Keratinocyte (primary cell): ENCODE data around the gene CYP4A22. TPM values are rescaled to one million over a fixed set of nuclear protein-coding genes. Genes with fewer than 3 reads are reported as not detected.

Experiments used
- DNase-seq: peaks from one replicate; pipeline ENCODE4 v3.0.0-alpha.2; 2011; ENCODE audit warnings: low read depth, missing footprints, low spot score
- FAIRE-seq: peaks from 2 replicates; lab custom pipeline; 2011; peaks lifted over from hg19 to GRCh38; lab: Jason Lieb, UNC
- H2AFZ ChIP-seq: 2 replicates; pipeline ENCODE4 v1.6.0; 2012; ENCODE audit warnings: low read length, control low read depth, inconsistent platforms; ENCODE audit not compliant: control insufficient read depth
- H3K27ac ChIP-seq: 2 replicates; pipeline ENCODE4 v1.5.1; 2011; ENCODE audit warnings: low read length; ENCODE audit not compliant: control insufficient read depth, insufficient read depth
- H3K27me3 ChIP-seq: 3 replicates; pipeline ENCODE4 v1.6.0; 2011; ENCODE audit warnings: low read length; ENCODE audit not compliant: control insufficient read depth, insufficient read depth; ENCODE audit errors: extremely low read depth
- H3K36me3 ChIP-seq, 2 experiments: 2 replicates in 1 of 2; 3 replicates in 1 of 2; pipeline ENCODE4 v1.5.1; 2011; ENCODE audit warnings: low read length in 2 of 2, mild to moderate bottlenecking in 1 of 2; ENCODE audit not compliant: control insufficient read depth in 2 of 2, insufficient read depth in 2 of 2; ENCODE audit errors: extremely low read depth in 1 of 2
- H3K4me1 ChIP-seq: 3 replicates; pipeline ENCODE4 v1.5.1; 2011; ENCODE audit warnings: low read length; ENCODE audit not compliant: control insufficient read depth, insufficient read depth; ENCODE audit errors: extremely low read depth
- H3K4me2 ChIP-seq: 3 replicates; pipeline ENCODE4 v1.6.0; 2011; ENCODE audit warnings: low read depth, low read length; ENCODE audit not compliant: control insufficient read depth, insufficient read depth; ENCODE audit errors: extremely low read depth
- H3K4me3 ChIP-seq, 3 experiments: fragments of 200-600 bp in 1 of 3; sonication (generic) in 1 of 3; 2 replicates in 2 of 3; 3 replicates in 1 of 3; pipeline ENCODE4 v1.5.1; 2011 to 2016; ENCODE audit warnings: low read length in 3 of 3, mild to moderate bottlenecking in 3 of 3, control low read depth in 2 of 3, inconsistent platforms in 1 of 3, low read depth in 1 of 3, mixed read lengths in 1 of 3, mixed run types in 1 of 3, moderate library complexity in 1 of 3; ENCODE audit not compliant: control insufficient read depth in 2 of 3, insufficient read depth in 2 of 3; ENCODE audit errors: extremely low read depth in 1 of 3
- H3K79me2 ChIP-seq: 2 replicates; pipeline ENCODE4 v1.6.0; 2012; ENCODE audit warnings: low read length; ENCODE audit not compliant: control insufficient read depth, insufficient read depth
- H3K9ac ChIP-seq: 3 replicates; pipeline ENCODE4 v1.6.0; 2011; ENCODE audit warnings: low read length; ENCODE audit not compliant: control insufficient read depth, insufficient read depth; ENCODE audit errors: extremely low read depth
- H3K9me1 ChIP-seq: 3 replicates; pipeline ENCODE4 v1.6.0; 2011; ENCODE audit warnings: low read length; ENCODE audit not compliant: control insufficient read depth, insufficient read depth; ENCODE audit errors: extremely low read depth
- H3K9me3 ChIP-seq: 2 replicates; pipeline ENCODE4 v1.5.1; 2012; ENCODE audit warnings: low read depth, low read length; ENCODE audit not compliant: control insufficient read depth
- H4K20me1 ChIP-seq: 3 replicates; pipeline ENCODE4 v1.6.0; 2011; ENCODE audit warnings: low read length; ENCODE audit not compliant: control insufficient read depth, insufficient read depth; ENCODE audit errors: extremely low read depth
- EZH2 ChIP-seq: IDR thresholded peaks from one replicate; pipeline ENCODE4 v1.6.1; 2012; ENCODE audit warnings: inconsistent platforms, mild to moderate bottlenecking, low read length, moderate library complexity
- dilution Hi-C: fragments of 300-500 bp; cut with MboI; formaldehyde crosslinking; loops from one replicate; pipeline ENCODE4 v1.7.0; 2020; ENCODE audit warnings: low sequenced_read_pairs; ENCODE audit not compliant: extremely low pct_ligation_motif_present
- polyA plus RNA-seq, 5 experiments: library from polyadenylated mRNA; depleted of rRNA in 3 of 5; stranded (reverse) in 3 of 5; stranded (forward) in 1 of 5; unstranded in 1 of 5; fragments of >200 nt; gene quantifications; 1 replicate in 1 of 5; 2 replicates in 3 of 5; 3 replicates in 1 of 5; pipeline versions ENCODE4 v1.2.1 to v1.2.3, GENCODE V29; 2011 to 2012; ENCODE audit warnings: missing spikeins in 2 of 5, low read depth in 1 of 5, low replicate concordance in 1 of 5
- TF ChIP-seq, protein P1 (sequence below), 3 experiments: IDR thresholded peaks in 1 of 3; conservative IDR thresholded peaks in 1 of 3; optimal IDR thresholded peaks in 1 of 3; 2 replicates in 2 of 3; 3 replicates in 1 of 3; pipeline versions ENCODE3 to v1.5.1; 2011; ENCODE audit warnings: low read length in 3 of 3, mild to moderate bottlenecking in 3 of 3, moderate library complexity in 2 of 3, control low read depth in 1 of 3, inconsistent platforms in 1 of 3; ENCODE audit not compliant: insufficient read depth in 2 of 3; ENCODE audit errors: extremely low read depth in 1 of 3

Gene CYP4A22
- polyA plus RNA-seq, 1 donor (not counting 4 experiments of a cell fraction or from before 2014, with no cell fraction given): not detected

DNA sequence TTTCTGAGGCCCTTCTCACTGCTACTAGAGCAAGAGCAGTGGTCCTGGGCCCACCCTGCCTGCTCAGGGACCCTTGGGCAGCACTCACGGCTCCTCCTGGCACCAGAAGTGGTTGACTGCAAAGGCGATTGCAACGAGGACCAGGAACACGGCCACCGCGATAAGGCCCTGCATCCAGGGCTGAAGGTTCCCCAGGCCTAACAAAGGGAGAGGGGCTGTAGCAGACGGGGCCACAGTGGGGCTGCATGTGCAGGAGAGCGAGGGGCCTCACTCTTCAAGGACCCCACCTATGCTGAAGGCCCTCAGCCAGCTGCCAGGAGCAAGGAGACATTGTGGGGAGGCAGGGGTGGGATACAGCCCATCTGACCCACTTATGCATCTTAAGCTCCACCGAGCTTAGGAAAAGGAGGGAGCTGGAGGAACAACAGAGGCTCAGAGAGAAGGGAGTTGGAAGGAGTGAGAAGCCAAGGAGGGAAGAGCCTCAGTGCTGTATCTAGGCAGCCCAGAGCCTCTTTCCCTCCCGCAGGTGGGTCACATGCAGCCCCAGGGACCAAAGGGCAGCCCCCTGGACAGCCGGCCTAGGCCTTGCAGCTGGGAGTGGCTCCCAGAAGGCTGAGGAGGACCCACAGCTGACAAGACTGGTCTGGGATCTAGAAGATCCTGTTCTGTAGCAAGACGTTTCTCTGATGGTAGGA lies 50.1 kb downstream of the CYP4A22 start:
- no peak for FAIRE-seq
- dilution Hi-C loops: no loop called here
- TF ChIP-seq, protein P1, sequence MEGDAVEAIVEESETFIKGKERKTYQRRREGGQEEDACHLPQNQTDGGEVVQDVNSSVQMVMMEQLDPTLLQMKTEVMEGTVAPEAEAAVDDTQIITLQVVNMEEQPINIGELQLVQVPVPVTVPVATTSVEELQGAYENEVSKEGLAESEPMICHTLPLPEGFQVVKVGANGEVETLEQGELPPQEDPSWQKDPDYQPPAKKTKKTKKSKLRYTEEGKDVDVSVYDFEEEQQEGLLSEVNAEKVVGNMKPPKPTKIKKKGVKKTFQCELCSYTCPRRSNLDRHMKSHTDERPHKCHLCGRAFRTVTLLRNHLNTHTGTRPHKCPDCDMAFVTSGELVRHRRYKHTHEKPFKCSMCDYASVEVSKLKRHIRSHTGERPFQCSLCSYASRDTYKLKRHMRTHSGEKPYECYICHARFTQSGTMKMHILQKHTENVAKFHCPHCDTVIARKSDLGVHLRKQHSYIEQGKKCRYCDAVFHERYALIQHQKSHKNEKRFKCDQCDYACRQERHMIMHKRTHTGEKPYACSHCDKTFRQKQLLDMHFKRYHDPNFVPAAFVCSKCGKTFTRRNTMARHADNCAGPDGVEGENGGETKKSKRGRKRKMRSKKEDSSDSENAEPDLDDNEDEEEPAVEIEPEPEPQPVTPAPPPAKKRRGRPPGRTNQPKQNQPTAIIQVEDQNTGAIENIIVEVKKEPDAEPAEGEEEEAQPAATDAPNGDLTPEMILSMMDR (optimal IDR thresholded peaks at IDR 0.05 in 1 of 3, IDR thresholded peaks at IDR 0.05 in 1 of 3, conservative IDR thresholded peaks at IDR 0.05 in 1 of 3; ENCODE audit: extremely low read depth in 1 of 3, insufficient read depth in 2 of 3, low read length in 3 of 3): no peak
- TF ChIP-seq EZH2: no peak
- no peaks in the 10 kb centered on the region for H3K27me3 ChIP-seq
- no peaks in the 10 kb centered on the region for H3K9me3 ChIP-seq
- peaks cover 26% of the 10 kb centered on the region for H3K4me1 ChIP-seq
- H3K9ac ChIP-seq: no peak overlapping the region
- no peak overlapping the region for H3K27ac ChIP-seq
- no peak for DNase-seq
- no peaks in the 10 kb centered on the region for H3K36me3 ChIP-seq
- no peak overlapping the region for H3K4me3 ChIP-seq
- H3K4me2 ChIP-seq: no peak overlapping the region
- H4K20me1 ChIP-seq: no peaks in the 10 kb centered on the region
- H3K79me2 ChIP-seq: no peaks in the 10 kb centered on the region
- H3K9me1 ChIP-seq: no peaks in the 10 kb centered on the region
- H2AFZ ChIP-seq: no peak overlapping the region

DNA sequence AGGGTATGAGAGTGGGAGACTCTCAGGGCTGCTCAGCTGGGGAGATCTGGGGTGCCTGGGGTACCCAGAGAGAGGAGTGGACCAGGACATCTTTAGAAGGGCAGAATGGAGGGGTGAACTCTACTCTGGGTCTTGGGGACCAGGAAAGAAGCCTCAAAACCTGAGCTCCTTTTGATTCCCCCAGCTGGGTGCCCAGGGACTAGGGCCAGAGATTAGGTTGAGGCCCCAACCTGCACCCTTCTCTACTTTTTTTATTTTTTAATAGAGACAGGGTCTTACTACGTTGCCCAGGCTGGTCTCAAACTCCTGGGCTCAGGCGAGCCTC lies 50.6 kb downstream of the CYP4A22 start:
- no peak for DNase-seq
- H3K4me3 ChIP-seq: no peak overlapping the region
- H3K9me3 ChIP-seq: no peaks in the 10 kb centered on the region
- H3K4me2 ChIP-seq: no peak overlapping the region
- H4K20me1 ChIP-seq: no peaks in the 10 kb centered on the region
- no peak overlapping the region for H3K27ac ChIP-seq
- no peak overlapping the region for H2AFZ ChIP-seq
- no peaks in the 10 kb centered on the region for H3K79me2 ChIP-seq
- dilution Hi-C loops: no loop called here
- H3K9ac ChIP-seq: no peak overlapping the region
- peaks cover 26% of the 10 kb centered on the region for H3K4me1 ChIP-seq
- no peak for TF ChIP-seq EZH2
- TF ChIP-seq, protein P1 (optimal IDR thresholded peaks at IDR 0.05 in 1 of 3, IDR thresholded peaks at IDR 0.05 in 1 of 3, conservative IDR thresholded peaks at IDR 0.05 in 1 of 3; ENCODE audit: extremely low read depth in 1 of 3, insufficient read depth in 2 of 3, low read length in 3 of 3): no peak
- no peaks in the 10 kb centered on the region for H3K9me1 ChIP-seq
- no peak for FAIRE-seq
- no peaks in the 10 kb centered on the region for H3K27me3 ChIP-seq
- no peaks in the 10 kb centered on the region for H3K36me3 ChIP-seq
